HG03060 (cell line): Measurements from ENCODE around the gene PLEKHG7.
"Not testable (repeated sequence)": the region's sequence is repeated elsewhere in the genome, so short reads cannot be mapped to it uniquely, and the experiment has no call there.

ENCODE experiments used
- ATAC-seq: cut with Tn5 transposase; IDR thresholded peaks from one replicate; pipeline ENCODE4 v1.9.1; 2021; ENCODE audit warnings: low read depth, moderate number of reproducible peaks; ENCODE audit not compliant: unreplicated experiment

Gene PLEKHG7

GRCh38 chr12:92786045-92786444 lies 83.3 kb downstream of the PLEKHG7 start:
- no peak for ATAC-seq

GRCh38 chr12:92794356-92794755 lies 91.6 kb downstream of the PLEKHG7 start:
- not testable (repeated sequence) for ATAC-seq

GRCh38 chr12:92794814-92795213 lies 92.0 kb downstream of the PLEKHG7 start:
- no peak for ATAC-seq

GRCh38 chr12:92796650-92797049 lies 93.9 kb downstream of the PLEKHG7 start:
- no peak for ATAC-seq

- no peak for ATAC-seq
Observed at GRCh38 chr12:92802906-92803305, 100.1 kb downstream of the PLEKHG7 start.

- no peak for ATAC-seq
Observed at GRCh38 chr12:92803903-92804302, 101.1 kb downstream of the PLEKHG7 start.

- peak; percentile 66 for ATAC-seq
Observed at GRCh38 chr12:92810370-92810769, 107.6 kb downstream of the PLEKHG7 start.

GRCh38 chr12:92814584-92814983 lies 111.8 kb downstream of the PLEKHG7 start:
- ATAC-seq = no peak

GRCh38 chr12:92821142-92821541 lies 118.4 kb downstream of the PLEKHG7 start:
- no peak for ATAC-seq
